ENCODE results near the gene SPTSSB.

DNA sequence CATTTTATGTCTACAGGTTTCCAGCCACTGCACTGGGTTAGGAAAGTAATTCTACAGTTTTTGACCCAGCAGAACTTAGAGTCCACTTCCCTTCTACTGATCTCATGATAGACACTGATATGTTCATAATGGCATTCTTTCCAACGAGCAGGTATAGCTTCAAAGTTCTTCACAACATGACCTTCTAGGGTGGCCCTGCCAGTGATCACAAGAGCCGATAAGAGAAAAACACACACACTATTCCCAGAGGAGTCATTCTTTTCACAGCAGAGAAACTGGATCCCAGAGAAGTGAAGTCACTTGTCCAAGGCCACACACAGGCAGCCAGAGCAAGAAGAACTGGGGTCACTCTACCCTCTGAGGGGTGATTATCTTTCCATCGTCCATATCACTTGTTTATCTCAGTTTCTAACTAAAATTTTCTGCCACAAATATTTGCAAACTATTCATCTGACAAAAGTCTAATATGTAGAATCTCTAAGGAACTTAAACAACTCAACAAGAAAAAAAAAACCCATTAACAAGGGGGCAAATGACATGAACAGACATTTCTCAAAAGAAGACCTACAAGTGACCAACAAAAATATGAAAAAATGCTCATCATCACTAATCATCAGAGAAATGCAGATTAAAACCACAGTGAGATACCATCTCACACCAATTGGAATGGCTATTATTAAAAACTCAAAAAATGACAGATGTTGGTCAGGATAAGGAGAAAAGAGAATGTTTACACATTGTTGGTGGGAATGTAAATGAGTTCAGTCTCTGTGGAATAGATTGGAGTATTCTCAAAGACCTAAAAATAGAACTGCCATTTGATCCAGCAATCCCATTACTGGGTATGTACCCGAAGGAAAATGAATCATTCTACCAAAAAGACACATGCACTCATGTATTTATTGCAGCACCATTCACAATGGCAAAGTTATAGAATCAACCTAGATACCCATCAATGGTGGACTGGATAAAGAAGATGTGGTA, 31.5 kb downstream of the SPTSSB start:
- TF ChIP-seq, protein P1, sequence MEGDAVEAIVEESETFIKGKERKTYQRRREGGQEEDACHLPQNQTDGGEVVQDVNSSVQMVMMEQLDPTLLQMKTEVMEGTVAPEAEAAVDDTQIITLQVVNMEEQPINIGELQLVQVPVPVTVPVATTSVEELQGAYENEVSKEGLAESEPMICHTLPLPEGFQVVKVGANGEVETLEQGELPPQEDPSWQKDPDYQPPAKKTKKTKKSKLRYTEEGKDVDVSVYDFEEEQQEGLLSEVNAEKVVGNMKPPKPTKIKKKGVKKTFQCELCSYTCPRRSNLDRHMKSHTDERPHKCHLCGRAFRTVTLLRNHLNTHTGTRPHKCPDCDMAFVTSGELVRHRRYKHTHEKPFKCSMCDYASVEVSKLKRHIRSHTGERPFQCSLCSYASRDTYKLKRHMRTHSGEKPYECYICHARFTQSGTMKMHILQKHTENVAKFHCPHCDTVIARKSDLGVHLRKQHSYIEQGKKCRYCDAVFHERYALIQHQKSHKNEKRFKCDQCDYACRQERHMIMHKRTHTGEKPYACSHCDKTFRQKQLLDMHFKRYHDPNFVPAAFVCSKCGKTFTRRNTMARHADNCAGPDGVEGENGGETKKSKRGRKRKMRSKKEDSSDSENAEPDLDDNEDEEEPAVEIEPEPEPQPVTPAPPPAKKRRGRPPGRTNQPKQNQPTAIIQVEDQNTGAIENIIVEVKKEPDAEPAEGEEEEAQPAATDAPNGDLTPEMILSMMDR (IDR thresholded peaks at IDR 0.05), result no peak
- TF ChIP-seq POLR2A (IDR thresholded peaks at IDR 0.05), result no peak

Data from lower leg skin (tissue), 3 donors.